IPS DF 4.7 (cell line): Measurements from ENCODE around the gene EPB41L2.

Source experiments
- DNase-seq: peaks from one replicate; pipeline ENCODE4 v3.0.0-alpha.2; 2013; ENCODE audit warnings: low spot score; ENCODE audit errors: extremely low read depth

Gene EPB41L2

DNA sequence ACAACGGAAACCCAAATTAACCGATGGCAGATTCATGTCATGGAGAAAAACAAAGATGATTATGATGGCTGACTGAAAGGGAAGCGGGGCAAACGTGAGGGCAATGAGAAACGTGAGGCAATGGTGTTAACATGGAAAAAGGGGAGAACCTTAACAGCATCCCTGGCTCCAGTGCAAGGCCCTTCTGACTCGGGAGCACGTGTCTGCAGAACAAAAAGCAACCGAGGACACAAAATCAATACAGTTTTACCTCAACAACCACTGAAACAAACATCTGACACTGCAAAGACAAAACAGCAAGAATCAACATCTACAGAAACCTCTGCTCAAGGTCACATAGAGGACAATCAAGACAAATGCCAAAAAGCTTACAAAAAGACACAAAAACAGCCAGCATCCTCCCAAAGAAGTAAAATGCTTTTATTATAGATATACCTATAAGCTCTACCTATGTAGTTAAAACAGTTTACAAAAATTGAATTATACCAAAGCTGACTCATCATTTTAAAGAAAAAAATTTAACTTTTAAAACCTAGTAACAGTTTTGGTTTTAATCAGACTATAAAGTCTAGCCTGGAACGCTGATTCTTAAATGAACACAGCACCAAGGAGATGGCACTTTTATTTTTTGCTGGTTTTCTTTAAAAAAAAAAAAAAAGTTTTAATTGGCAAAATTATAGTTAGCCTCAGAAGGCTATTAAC lies 192.7 kb downstream of the EPB41L2 start:
- DNase-seq, result no peak

DNA sequence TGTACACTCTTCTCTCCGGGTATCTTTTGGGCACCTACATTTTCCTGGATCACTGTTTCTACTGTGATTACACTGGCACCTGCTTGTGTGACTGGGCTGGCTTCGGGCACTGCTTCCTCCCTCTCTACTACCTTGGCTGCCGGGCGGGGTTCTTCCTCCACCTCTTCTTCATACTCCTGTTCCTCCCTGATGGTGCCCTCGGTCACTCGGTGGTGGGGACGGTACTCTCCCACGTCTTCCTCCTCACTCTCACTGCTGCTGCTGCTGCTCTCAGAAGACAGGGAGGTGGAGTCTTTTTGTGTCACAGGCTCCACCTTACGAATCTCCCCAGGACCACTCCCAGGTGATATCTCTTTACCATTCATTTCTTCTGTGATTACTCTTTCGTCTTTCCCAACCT lies 193.4 kb downstream of the EPB41L2 start:
- DNase-seq, result no peak

GRCh38 chr6:130865793-130866192 lies 197.3 kb downstream of the EPB41L2 start:
- no peak for DNase-seq

- DNase-seq, result no peak
Measured at GRCh38 chr6:130864344-130864743, 198.7 kb downstream of the EPB41L2 start.

DNA sequence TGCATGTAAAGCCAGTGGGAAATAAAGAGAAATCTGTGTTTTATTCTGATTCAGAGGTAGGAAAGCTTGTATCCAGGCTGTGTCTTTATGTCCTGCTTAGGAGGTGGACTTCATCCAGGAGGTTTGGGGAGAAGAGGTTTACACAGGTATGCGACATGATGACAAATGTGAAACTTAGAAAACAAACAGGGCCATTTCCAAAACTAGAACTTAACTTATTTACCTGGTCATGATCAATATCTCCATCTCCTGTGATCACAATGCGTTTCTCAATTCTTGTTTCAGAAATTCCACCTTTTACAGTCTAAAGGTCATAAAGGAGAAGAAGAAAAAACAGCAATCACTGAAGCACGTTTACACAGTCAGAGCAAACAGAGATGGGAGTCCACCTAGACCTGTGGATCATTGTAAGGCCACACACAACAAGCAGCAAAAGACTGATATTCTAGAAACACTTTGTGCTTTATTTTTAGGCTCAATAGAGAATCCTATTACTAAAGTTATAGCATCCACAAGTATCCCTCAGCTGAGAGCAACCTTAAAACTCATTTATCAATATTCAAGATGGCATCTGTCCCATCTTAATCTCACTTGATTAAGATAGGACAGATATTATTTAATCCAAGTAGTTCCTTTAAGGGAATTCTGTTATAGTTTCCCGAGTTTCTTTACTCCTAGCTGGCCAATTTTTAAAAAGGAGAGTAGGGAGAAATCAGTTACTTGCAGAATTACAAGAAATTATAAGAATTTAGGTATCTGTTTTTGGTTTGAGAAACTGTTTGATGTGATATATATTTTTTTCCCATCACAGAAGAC lies 199.4 kb downstream of the EPB41L2 start:
- no peak for DNase-seq

GRCh38 chr6:130862370-130862769 lies 200.7 kb downstream of the EPB41L2 start:
- DNase-seq, result no peak

- no peak for DNase-seq
Measured at GRCh38 chr6:130859161-130859867, 203.7 kb downstream of the EPB41L2 start.

DNA sequence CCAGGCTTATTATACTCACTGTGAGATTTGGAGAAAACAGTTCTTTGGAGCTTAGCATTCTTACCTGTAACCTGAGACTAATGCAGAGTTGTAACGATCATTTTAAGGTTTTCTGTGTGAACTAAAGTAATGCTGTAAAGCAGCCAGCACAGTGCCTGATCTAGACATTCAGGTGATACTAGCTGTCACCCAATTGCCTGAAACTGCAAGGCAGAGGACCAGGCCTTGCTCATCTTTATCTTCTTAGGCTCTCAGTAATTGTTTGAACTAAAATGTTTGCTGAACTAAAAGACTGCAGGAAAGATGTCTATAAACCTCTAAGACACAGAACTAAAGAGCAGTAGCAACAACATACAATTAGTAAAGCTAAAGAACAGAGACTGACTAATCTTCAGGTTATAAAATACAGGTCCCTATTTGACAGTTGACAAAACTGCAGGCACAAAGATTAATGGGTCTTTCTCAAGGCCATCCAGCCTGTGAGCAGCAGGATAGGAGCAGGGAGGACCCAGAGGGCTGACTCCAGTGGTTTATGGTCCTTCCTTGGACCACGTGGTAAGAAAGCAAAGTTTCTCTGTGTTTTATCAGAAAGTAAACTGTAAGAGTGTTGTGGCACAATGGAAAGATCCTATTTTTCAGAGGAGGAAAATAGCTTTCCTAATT lies 204.4 kb downstream of the EPB41L2 start:
- no peak for DNase-seq

- DNase-seq, result no peak
Measured at GRCh38 chr6:130858054-130858453, 205.0 kb downstream of the EPB41L2 start.

DNA sequence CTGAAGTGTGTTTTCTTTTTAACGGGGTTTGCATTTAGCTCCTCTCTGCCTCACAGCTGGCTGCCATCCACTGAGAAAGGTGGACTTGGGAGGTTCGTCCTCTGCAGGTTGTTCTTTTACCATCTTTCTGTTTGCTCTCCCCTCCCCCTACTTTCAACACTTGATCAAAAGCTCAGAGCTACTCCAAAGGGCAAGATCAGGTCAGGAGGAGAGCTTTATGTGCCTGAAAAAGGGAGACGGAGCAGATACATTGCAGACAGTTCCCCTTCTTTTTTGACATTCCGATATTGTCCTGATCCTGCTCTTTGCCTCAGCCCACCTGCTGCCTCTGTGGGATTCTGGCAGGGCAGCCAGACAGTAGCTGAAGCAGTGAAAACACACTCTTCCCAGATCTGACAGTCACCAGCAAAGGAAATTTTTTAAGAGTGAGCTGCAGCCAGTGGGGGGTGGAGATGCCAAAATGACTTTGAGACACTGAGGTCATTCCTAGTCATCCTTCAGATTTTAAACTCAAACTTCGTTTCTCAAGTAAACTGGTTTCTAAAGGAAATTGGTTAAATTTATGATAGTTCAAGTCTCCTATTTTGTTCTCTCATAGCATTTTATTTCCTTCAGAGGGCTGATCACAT lies 209.4 kb downstream of the EPB41L2 start:
- DNase-seq, result no peak

DNA sequence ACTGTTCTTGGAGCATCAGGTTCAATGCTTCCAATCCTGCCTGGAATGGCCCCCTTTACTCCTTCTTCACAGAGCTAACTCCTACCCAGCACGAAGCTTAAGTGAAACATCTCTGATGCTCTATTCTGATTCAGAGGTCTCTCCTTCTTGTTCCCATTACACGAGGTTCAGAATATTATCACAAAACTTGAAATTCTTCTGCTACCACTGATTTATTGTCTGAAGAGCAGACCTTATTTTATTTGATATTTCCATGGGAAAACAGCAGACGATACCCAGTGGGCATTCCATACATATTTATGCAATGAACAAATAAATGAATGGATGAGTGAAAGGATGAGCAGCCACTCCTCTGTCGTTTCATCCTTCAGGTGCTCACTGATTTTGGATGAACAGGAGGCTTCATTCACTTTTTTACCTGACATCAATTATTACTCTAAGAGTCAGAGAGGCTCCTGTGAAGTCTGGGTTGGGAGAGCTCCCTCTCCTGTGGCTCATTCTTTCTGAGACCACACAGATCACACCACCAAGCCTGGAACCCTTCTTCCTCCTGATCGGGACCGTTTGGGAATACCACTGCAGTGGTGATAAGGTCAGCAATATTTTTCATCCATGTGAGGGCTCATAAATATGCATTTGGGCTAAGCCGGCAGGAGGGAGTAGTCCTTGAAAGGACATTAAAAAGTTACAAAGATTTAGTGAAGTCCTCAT lies 210.0 kb downstream of the EPB41L2 start:
- DNase-seq, result no peak

DNA sequence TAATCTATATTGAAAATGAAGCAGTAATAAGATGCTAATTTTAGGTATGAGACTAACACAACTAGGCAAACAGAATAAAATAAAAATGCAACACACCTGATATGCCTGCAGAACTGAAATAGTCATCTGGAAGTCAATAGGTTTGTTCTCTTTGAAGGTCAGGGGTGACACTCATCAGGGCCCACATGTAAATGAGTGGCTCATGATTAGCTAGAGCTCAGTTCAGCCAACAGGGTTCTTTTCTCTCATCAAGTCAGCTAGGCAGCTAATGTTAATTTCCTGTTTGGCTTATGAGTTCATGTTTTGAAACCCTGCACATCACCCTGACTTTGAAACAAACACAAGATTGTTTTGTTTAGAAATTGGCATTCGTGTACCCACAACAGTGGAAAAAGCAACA lies 212.0 kb downstream of the EPB41L2 start:
- no peak for DNase-seq

DNA sequence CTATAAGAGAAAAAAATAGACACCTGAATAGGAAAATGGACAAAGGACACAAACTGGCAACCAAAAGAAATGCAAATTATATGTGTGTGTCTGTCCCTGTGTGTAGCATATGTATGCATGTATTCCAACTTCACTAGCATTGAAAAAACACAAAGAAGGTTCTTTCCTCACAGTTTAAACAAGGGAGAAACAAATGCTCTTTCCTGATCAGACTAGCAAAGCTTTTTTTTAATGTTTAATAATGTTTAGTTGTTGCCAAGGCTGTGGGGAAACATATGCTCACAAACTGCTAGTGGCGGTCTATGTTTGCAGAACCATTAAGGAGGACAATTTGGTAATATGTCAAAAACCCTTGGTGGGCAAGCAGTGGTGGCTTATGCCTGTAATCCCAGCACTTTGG lies 213.5 kb downstream of the EPB41L2 start:
- DNase-seq, result no peak

DNA sequence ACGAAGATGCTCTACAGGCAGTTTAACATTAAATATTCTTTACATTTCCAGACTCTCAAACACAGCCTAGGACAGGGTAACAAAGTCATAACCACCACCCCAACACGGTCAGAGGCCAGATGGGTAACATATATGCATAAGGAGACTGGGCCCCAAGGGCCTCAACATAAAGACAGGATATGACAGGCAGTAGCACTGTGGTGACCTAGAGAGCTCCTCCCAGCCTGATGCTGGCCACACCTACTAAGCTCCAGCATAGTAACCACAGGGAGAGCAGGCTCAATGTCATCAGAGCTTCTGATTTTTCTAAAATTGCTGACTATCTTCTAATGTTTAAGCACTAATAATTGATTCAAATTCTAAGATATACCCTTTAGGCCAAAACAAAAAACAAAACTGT lies 214.1 kb downstream of the EPB41L2 start:
- DNase-seq, result no peak

- no peak for DNase-seq
Measured at GRCh38 chr6:130847001-130847910, 215.8 kb downstream of the EPB41L2 start.

DNA sequence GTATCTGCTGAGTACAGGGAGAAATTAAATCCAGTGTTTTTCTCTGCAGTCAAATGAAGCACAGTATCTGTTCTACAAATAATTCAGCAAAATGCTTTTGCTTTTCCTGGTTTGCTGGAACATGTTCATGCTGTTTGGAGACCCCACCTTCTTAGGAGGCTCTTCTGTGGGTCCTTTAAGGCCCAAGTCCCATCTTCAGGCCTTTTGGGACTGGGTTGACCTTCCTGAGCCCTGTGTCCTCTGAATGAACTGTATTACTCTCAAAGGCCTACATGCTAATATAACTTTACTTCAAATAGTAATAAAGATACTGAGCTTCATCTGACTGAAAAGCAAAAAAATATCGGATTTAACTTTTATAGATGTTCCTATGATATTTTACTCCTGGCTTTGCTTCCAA lies 216.5 kb downstream of the EPB41L2 start:
- DNase-seq, result no peak

GRCh38 chr6:130843575-130844320 lies 219.3 kb downstream of the EPB41L2 start:
- DNase-seq, result peak; percentile 28

DNA sequence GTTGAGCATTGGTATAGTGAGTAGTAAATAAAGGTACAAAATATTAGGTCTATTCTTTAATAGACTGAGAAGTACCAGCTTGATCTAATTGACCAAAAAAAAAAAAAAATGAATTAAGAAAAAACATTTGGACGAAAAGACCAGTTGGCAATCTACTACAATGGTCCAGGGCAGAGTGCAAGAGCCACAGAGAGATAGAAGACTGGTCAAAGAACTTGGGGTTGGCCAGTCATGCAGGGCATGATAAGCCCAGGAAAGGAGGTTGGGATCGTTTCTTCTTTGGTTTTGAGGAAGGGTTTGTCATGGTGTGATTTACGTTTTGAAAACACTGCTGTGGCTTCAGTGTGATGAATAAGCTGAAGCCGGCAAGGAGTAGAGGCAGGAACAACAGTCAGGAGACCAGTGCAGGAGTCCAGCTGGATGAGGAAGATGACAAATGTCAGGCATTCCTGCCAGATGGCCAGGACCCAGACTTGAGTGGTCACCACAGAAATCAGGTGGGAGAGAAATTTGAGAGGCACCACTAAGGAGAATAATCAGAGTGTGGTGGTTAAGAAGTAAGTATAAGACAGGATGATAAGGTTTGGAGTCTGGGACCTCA lies 221.8 kb downstream of the EPB41L2 start:
- DNase-seq, result no peak
